H9 (cell line): Measurements from ENCODE around the gene PRR35. TPM values are rescaled to one million over a fixed set of nuclear protein-coding genes. Genes with fewer than 3 reads are reported as not detected.

Experiments used
- DNase-seq: peaks from one replicate; pipeline ENCODE4 v3.0.0-alpha.2; 2017
- H2AFZ ChIP-seq: one replicate; pipeline ENCODE4 v1.6.1; 2013; ENCODE audit warnings: mild to moderate bottlenecking, low read length, control low read depth, moderate library complexity
- H2AK5ac ChIP-seq: 2 replicates; pipeline ENCODE4 v1.6.1; 2013; ENCODE audit warnings: low read length, control low read depth, mixed read lengths; ENCODE audit not compliant: insufficient read length
- H2BK120ac ChIP-seq: one replicate; pipeline ENCODE4 v1.6.1; 2013; ENCODE audit warnings: low read depth, mild to moderate bottlenecking, low read length, control low read depth, inconsistent platforms; ENCODE audit not compliant: poor library complexity, severe bottlenecking
- H2BK12ac ChIP-seq: 2 replicates; pipeline ENCODE4 v1.6.1; 2013; ENCODE audit warnings: low read length, control low read depth, mixed read lengths, low read depth; ENCODE audit not compliant: insufficient read length
- H2BK15ac ChIP-seq: 2 replicates; pipeline ENCODE4 v1.6.1; 2013; ENCODE audit warnings: low read depth, low read length, control low read depth
- H2BK20ac ChIP-seq: one replicate; pipeline ENCODE4 v1.6.1; 2013; ENCODE audit warnings: low read depth, mild to moderate bottlenecking, low read length, control low read depth, inconsistent platforms; ENCODE audit not compliant: poor library complexity, severe bottlenecking
- H2BK5ac ChIP-seq: 2 replicates; pipeline ENCODE4 v1.6.1; 2013; ENCODE audit warnings: low read length, control low read depth, mixed read lengths; ENCODE audit not compliant: insufficient read length
- H3K14ac ChIP-seq: 2 replicates; pipeline ENCODE4 v1.6.1; 2013; ENCODE audit warnings: low read length, control low read depth; ENCODE audit not compliant: insufficient read depth
- H3K18ac ChIP-seq: 2 replicates; pipeline ENCODE4 v1.6.1; 2013; ENCODE audit warnings: low read depth, mild to moderate bottlenecking, mixed read lengths, low read length, control low read depth; ENCODE audit not compliant: insufficient read length
- H3K23ac ChIP-seq: 2 replicates; pipeline ENCODE4 v1.6.1; 2013; ENCODE audit warnings: low read length, control low read depth, mixed read lengths, low read depth; ENCODE audit not compliant: insufficient read length
- H3K23me2 ChIP-seq: 2 replicates; pipeline ENCODE4 v1.6.1; 2013; ENCODE audit warnings: low read depth, mild to moderate bottlenecking, mixed read lengths, low read length, control low read depth; ENCODE audit not compliant: insufficient read length, poor library complexity, severe bottlenecking
- H3K27ac ChIP-seq: 2 replicates; pipeline ENCODE4 v1.5.1; 2013; ENCODE audit warnings: low read length, control low read depth, mixed read lengths, low read depth; ENCODE audit not compliant: insufficient read length
- H3K27me3 ChIP-seq: 2 replicates; pipeline ENCODE4 v1.6.1; 2013; ENCODE audit warnings: low read length, control low read depth, inconsistent platforms; ENCODE audit not compliant: insufficient read depth
- H3K4ac ChIP-seq: 2 replicates; pipeline ENCODE4 v1.6.1; 2013; ENCODE audit warnings: low read depth, mild to moderate bottlenecking, control low read depth, inconsistent platforms, low read length, moderate library complexity
- H3K4me1 ChIP-seq: 2 replicates; pipeline ENCODE4 v1.6.1; 2013; ENCODE audit warnings: low read length, control low read depth, inconsistent platforms; ENCODE audit not compliant: insufficient read depth
- H3K4me2 ChIP-seq: 2 replicates; pipeline ENCODE4 v1.6.1; 2013; ENCODE audit warnings: low read length, control low read depth, mixed read lengths; ENCODE audit not compliant: insufficient read length, insufficient read depth
- H3K56ac ChIP-seq: 2 replicates; pipeline ENCODE4 v1.6.1; 2013; ENCODE audit warnings: low read depth, mild to moderate bottlenecking, mixed read lengths, low read length, control low read depth; ENCODE audit not compliant: insufficient read length
- H3K79me1 ChIP-seq: 2 replicates; pipeline ENCODE4 v1.6.1; 2013; ENCODE audit warnings: low read depth, mild to moderate bottlenecking, moderate library complexity, low read length, control low read depth, inconsistent platforms; ENCODE audit not compliant: insufficient read depth, poor library complexity, severe bottlenecking
- H3K79me2 ChIP-seq: 2 replicates; pipeline ENCODE4 v1.6.1; 2013; ENCODE audit warnings: low read length, control low read depth, inconsistent platforms; ENCODE audit not compliant: insufficient read depth
- H3K9ac ChIP-seq: 2 replicates; pipeline ENCODE4 v1.6.1; 2013; ENCODE audit warnings: low read length, control low read depth, mixed read lengths; ENCODE audit not compliant: insufficient read length; ENCODE audit errors: extremely low read depth
- H3K9me3 ChIP-seq: one replicate; pipeline ENCODE4 v1.6.1; 2013; ENCODE audit warnings: low read depth, low read length, inconsistent platforms; ENCODE audit not compliant: control insufficient read depth
- H3T11ph ChIP-seq: one replicate; pipeline ENCODE4 v1.6.1; 2013; ENCODE audit warnings: mild to moderate bottlenecking, low read length, control low read depth, inconsistent platforms
- H4K20me1 ChIP-seq: one replicate; pipeline ENCODE4 v1.6.1; 2013; ENCODE audit not compliant: control insufficient read depth, insufficient read length, insufficient read depth
- H4K5ac ChIP-seq: 2 replicates; pipeline ENCODE4 v1.6.1; 2013; ENCODE audit warnings: low read depth, mild to moderate bottlenecking, mixed read lengths, low read length, control low read depth; ENCODE audit not compliant: insufficient read length
- H4K8ac ChIP-seq: replicated peaks from 2 replicates; pipeline ENCODE4 v1.6.1; 2013; ENCODE audit warnings: low read length, control low read depth, mixed read lengths, low read depth; ENCODE audit not compliant: insufficient read length
- H4K91ac ChIP-seq: 2 replicates; pipeline ENCODE4 v1.6.1; 2013; ENCODE audit warnings: low read depth, mild to moderate bottlenecking, moderate library complexity, mixed read lengths, low read length, control low read depth; ENCODE audit not compliant: insufficient read length
- H3K27ac Mint-ChIP-seq, 3 experiments: 2 replicates in 2 of 3; 3 replicates in 1 of 3; pipeline ENCODE4 v1.8.0; 2020 to 2021; ENCODE audit warnings: mixed read lengths in 3 of 3, mild to moderate bottlenecking in 1 of 3, moderate library complexity in 1 of 3
- H3K27me3 Mint-ChIP-seq: 2 replicates; pipeline ENCODE4 v1.8.0; 2021; ENCODE audit warnings: low read depth, mild to moderate bottlenecking, moderate library complexity, mixed read lengths
- H3K36me3 Mint-ChIP-seq, 3 experiments: 2 replicates in 2 of 3; 3 replicates in 1 of 3; pipeline ENCODE4 v1.8.0; 2020 to 2021; ENCODE audit warnings: low read depth in 3 of 3, mixed read lengths in 3 of 3; ENCODE audit not compliant: insufficient read depth in 1 of 3
- H3K4me1 Mint-ChIP-seq, 2 experiments: 2 replicates each; pipeline ENCODE4 v1.8.0; 2020; ENCODE audit warnings: mixed read lengths in 2 of 2
- H3K4me3 Mint-ChIP-seq, 2 experiments: 2 replicates in 1 of 2; 3 replicates in 1 of 2; pipeline ENCODE4 v1.8.0; 2020 to 2021; ENCODE audit warnings: mild to moderate bottlenecking in 2 of 2, mixed read lengths in 2 of 2, moderate library complexity in 1 of 2
- H3K9me3 Mint-ChIP-seq, 2 experiments: 2 replicates in 1 of 2; 3 replicates in 1 of 2; pipeline ENCODE4 v1.8.0; 2020; ENCODE audit warnings: mild to moderate bottlenecking in 2 of 2, mixed read lengths in 2 of 2, moderate library complexity in 1 of 2
- CTCF ChIP-seq: fragments of 200-600 bp; sonication (generic); conservative IDR thresholded peaks from 3 replicates; pipeline ENCODE4 v1.8.0; 2021; ENCODE audit warnings: antibody characterized with exemption, mild to moderate bottlenecking
- WGBS: extraction: QIAGEN DNeasy Blood & Tissue Kit; methylation state at CpG from one replicate; pipeline ENCODE4 v1.1.7; 2013; ENCODE audit warnings: missing lambda C conversion rate, low lambda C conversion rate, mixed read lengths; ENCODE audit not compliant: insufficient read length; ENCODE audit errors: extremely low coverage; 5-methylcytosine and 5-hydroxymethylcytosine counted together
- total RNA-seq: library from RNA; stranded (reverse); gene quantifications from 2 replicates; pipeline ENCODE4 v1.2.1, GENCODE V29; 2021

PRR35 gene
- total RNA-seq, 1 experiment from 2014 or later = 0.33 TPM

DNA sequence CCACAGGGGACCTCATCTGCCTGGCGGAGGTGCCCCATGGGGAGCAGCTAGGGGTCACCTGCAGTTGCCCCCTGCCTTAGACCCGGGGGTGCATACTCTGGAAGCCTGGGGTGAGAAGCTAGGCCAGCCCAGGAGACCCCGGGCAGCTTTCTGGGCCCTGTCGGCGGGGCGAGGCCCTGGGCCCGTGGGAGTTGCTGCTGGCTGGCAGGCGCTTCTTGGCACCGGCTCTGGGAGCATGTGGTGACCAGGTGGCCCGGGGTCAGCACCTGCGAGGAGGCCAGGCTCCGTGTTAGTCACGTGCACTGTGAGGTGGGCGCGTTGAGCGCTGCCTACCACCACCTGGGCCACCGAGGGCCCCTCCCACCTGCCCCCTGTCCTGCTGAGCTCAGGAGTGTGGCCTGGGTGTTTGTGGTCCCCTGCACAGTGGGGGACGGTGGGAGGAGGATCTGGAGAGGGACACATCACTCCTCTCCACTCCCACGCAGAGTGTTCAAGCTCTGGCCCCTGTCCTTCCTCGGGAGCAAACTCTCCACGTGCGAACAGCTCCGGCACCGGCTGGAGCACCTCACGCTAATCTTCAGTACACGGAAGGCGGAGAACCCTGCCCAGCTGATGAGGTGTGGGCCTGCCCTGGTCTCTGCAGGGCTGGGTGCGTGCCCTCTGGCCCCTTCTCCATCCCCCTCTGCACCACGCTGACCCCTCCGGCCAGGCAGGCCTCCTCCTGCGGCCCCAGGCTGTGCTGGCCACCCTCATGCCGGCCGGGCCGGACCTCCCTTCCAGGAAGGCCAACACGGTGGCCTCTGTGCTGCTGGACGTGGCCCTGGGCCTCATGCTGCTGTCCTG, 15.4 kb downstream of the PRR35 start:
- Histone ChIP-seq H2BK120ac (no peak overlapping the region), H3K27me3 (no peaks in the 10 kb centered on the region), H2BK5ac (no peak overlapping the region), H2BK15ac (no peak overlapping the region), H3K23ac (no peak overlapping the region), H4K8ac (no peak overlapping the region), H2BK20ac (no peak overlapping the region), H3K27ac (no peak overlapping the region), H3K79me2 (no peaks in the 10 kb centered on the region; the same call in 1 of the 2 replicates), H3K56ac (no peak overlapping the region), H3K18ac (no peak overlapping the region), H4K5ac (no peak overlapping the region), H4K91ac (no peak overlapping the region), H2AK5ac (no peak overlapping the region), H3K14ac (no peak overlapping the region), H3T11ph (no peak overlapping the region), H3K4me2 (no peak overlapping the region), H3K4me1 (no peaks in the 10 kb centered on the region), H3K9ac (no peak overlapping the region), H3K23me2 (no peaks in the 10 kb centered on the region), H2AFZ (no peak overlapping the region), H4K20me1 (no peaks in the 10 kb centered on the region), H3K4ac (no peak overlapping the region), H3K79me1 (no peaks in the 10 kb centered on the region), H2BK12ac (no peak overlapping the region), H3K9me3 (no peaks in the 10 kb centered on the region)
- no peak for TF ChIP-seq CTCF
- peaks cover 6 to 21% of the 10 kb centered on the region in 2 experiments for H3K4me1 Mint-ChIP-seq
- peaks cover 0 to 4% (median 3%) of the 10 kb centered on the region in 3 experiments; a peak in 4 of 7 replicates for H3K36me3 Mint-ChIP-seq
- H3K9me3 Mint-ChIP-seq = no peaks in the 10 kb centered on the region
- H3K27ac Mint-ChIP-seq = no peak overlapping the region
- no CpG with 5 or more reads among the region's 36 CpGs for whole genome bisulfite sequencing
- no peak for DNase-seq
- H3K27me3 Mint-ChIP-seq = no peaks in the 10 kb centered on the region; the same call in 1 of the 2 replicates
- no peak overlapping the region for H3K4me3 Mint-ChIP-seq
